Omental fat pad (tissue), 4 donors: ENCODE measurements around the gene PSMB2. TPM values are rescaled to one million over a fixed set of nuclear protein-coding genes. Genes with fewer than 3 reads are reported as not detected.

Source experiments
- ATAC-seq: fragments of 150-250 bp; one replicate; pipeline ENCODE4 v1.9.1; 2016; ENCODE audit warnings: mild to moderate bottlenecking, moderate library complexity; ENCODE audit not compliant: low FRiP score
- DNase-seq: peaks from one replicate; pipeline ENCODE4 v3.0.0-alpha.2; 2019; ENCODE audit warnings: low spot score
- CTCF ChIP-seq, 3 donors: fragments of 450-650 bp; IDR thresholded peaks; one replicate each; pipeline ENCODE4 v1.5.1; 2016 to 2017; ENCODE audit warnings: antibody characterized with exemption in 3 of 3, mild to moderate bottlenecking in 3 of 3, moderate library complexity in 2 of 3
- total RNA-seq, 4 donors: library from RNA; depleted of rRNA; stranded (reverse); fragments of >200 nt; gene quantifications; one replicate each; pipeline ENCODE4 v1.1.0, GENCODE V29; 2016

PSMB2 gene
- total RNA-seq, 4 donors from 2014 or later: 31.4 to 39.9 (median 36.1) TPM

GRCh38 chr1:35674111-35674510, 32.8 kb upstream of the PSMB2 start:
- ATAC-seq: no peak
- TF ChIP-seq CTCF (IDR thresholded peaks at IDR 0.05): no peak
- no peak for DNase-seq

GRCh38 chr1:35672116-35672515, 30.8 kb upstream of the PSMB2 start:
- ATAC-seq (no peak), DNase-seq (no peak)
- no peak for TF ChIP-seq CTCF (IDR thresholded peaks at IDR 0.05)

- no peak for ATAC-seq
- TF ChIP-seq CTCF (IDR thresholded peaks at IDR 0.05): no peak
- no peak for DNase-seq
Observed at GRCh38 chr1:35668506-35668905, 27.2 kb upstream of the PSMB2 start.

GRCh38 chr1:35666916-35667315, 25.6 kb upstream of the PSMB2 start:
- ATAC-seq (no peak), DNase-seq (no peak)
- TF ChIP-seq CTCF (IDR thresholded peaks at IDR 0.05): no peak

- DNase-seq: no peak
- no peak for ATAC-seq
- TF ChIP-seq CTCF (IDR thresholded peaks at IDR 0.05): no peak
Observed at GRCh38 chr1:35666216-35666615, 24.9 kb upstream of the PSMB2 start.

GRCh38 chr1:35663434-35663833, 22.1 kb upstream of the PSMB2 start:
- DNase-seq (no peak), ATAC-seq (no peak)
- no peak for TF ChIP-seq CTCF (IDR thresholded peaks at IDR 0.05)

- no peak for ATAC-seq
- no peak for TF ChIP-seq CTCF (IDR thresholded peaks at IDR 0.05)
- no peak for DNase-seq
Observed at GRCh38 chr1:35661474-35661795, 20.1 kb upstream of the PSMB2 start.
